HCT116 (cell line): Measurements from ENCODE around the gene POLR3H. TPM values are rescaled to one million over a fixed set of nuclear protein-coding genes. Genes with fewer than 3 reads are reported as not detected.

ENCODE experiments used
- ATAC-seq: fragments of 200-7000 bp; cut with Tn5 transposase; 2 replicates; pipeline ENCODE4 v1.9.1; 2020; ENCODE audit warnings: mild to moderate bottlenecking, moderate library complexity
- BruUV-seq: library from RNA; stranded (reverse); fragments of 400-500 nt; replicated peaks from 2 replicates; lab custom pipeline; 2021; lab: Mats Ljungman, UMichigan
- CTCF ChIA-PET: fragments of 300-600 bp; sonication (Branson Sonifier 250); formaldehyde crosslinking; loops from one replicate; lab custom pipeline; 2021; ENCODE audit warnings: antibody characterized with exemption; lab: Charles Lee
- POLR2A ChIA-PET: fragments of 300-600, 350-600 bp; sonication (Branson Sonifier 250); formaldehyde crosslinking; loops from one replicate; lab custom pipeline; 2021; ENCODE audit warnings: antibody characterized with exemption; lab: Charles Lee
- RAD21 ChIA-PET, 2 experiments: fragments of 300-600 bp; sonication (Branson Sonifier 250); formaldehyde crosslinking; loops; one replicate each; lab custom pipeline; 2023; ENCODE audit warnings: low total read pairs in 2 of 2; ENCODE audit not compliant: uncharacterized antibody in 2 of 2, unreplicated experiment in 2 of 2, low non-redundant PET in 1 of 2; lab: Charles Lee
- DNase-seq: peaks from one replicate; pipeline ENCODE4 v3.0.0-alpha.2; 2010; ENCODE audit warnings: low read depth, low spot score
- H2AFZ ChIP-seq: fragments of 200-600 bp; shearing (Covaris generic), sonication (generic); 2 replicates; pipeline ENCODE4 v1.6.1; 2017; ENCODE audit warnings: low read depth, mixed run types, mixed read lengths, antibody characterized with exemption, low read length; ENCODE audit not compliant: poor library complexity, severe bottlenecking
- H3K27ac ChIP-seq: 2 replicates; pipeline ENCODE4 v1.5.1; 2012; ENCODE audit warnings: low read depth, low read length
- H3K27me3 ChIP-seq: fragments of 200-600 bp; sonication (generic); 2 replicates; pipeline ENCODE4 v1.6.1; 2016; ENCODE audit warnings: mixed run types, low read length, mixed read lengths; ENCODE audit not compliant: insufficient read depth
- H3K36me3 ChIP-seq, 2 experiments: fragments of 200-500 bp in 1 of 2; fragments of 200-600 bp in 1 of 2; sonication (Bioruptor generic) in 1 of 2; sonication (generic) in 1 of 2; 2 replicates each; pipeline versions ENCODE4 v1.5.1 to v1.6.1; 2014 to 2016; ENCODE audit warnings: low read length in 2 of 2, inconsistent platforms in 1 of 2, mixed read lengths in 1 of 2, mixed run types in 1 of 2; ENCODE audit not compliant: insufficient read depth in 2 of 2, control insufficient read depth in 1 of 2
- H3K4me1 ChIP-seq, 2 experiments: fragments of 200-600 bp in 1 of 2; sonication (generic) in 1 of 2; 2 replicates each; pipeline versions ENCODE4 v1.5.1 to v1.6.1; 2012 to 2017; ENCODE audit warnings: low read length in 2 of 2, inconsistent platforms in 1 of 2, mild to moderate bottlenecking in 1 of 2, mixed read lengths in 1 of 2, mixed run types in 1 of 2, moderate library complexity in 1 of 2; ENCODE audit not compliant: insufficient read depth in 2 of 2, control insufficient read depth in 1 of 2
- H3K4me2 ChIP-seq: fragments of 200-600 bp; sonication (generic); 2 replicates; pipeline ENCODE4 v1.6.1; 2017; ENCODE audit warnings: mixed run types, low read length, mixed read lengths
- H3K4me3 ChIP-seq, 2 experiments: fragments of 200-600 bp in 1 of 2; sonication (generic) in 1 of 2; replicated peaks in 1 of 2; 2 replicates each; pipeline ENCODE4 v1.5.1; 2011 to 2016; ENCODE audit warnings: low read length in 2 of 2, control low read depth in 1 of 2, low read depth in 1 of 2, mild to moderate bottlenecking in 1 of 2, mixed read lengths in 1 of 2, mixed run types in 1 of 2
- H3K79me2 ChIP-seq: fragments of 200-600 bp; sonication (generic); 2 replicates; pipeline ENCODE4 v1.6.1; 2017; ENCODE audit warnings: mild to moderate bottlenecking, mixed run types, low read length, moderate library complexity, mixed read lengths; ENCODE audit not compliant: insufficient read depth
- H3K9ac ChIP-seq: fragments of 200-600 bp; sonication (generic); 2 replicates; pipeline ENCODE4 v1.6.1; 2016; ENCODE audit warnings: low read length, mixed read lengths
- H3K9me2 ChIP-seq: fragments of 200-600 bp; sonication (generic), shearing (Covaris generic); 2 replicates; pipeline ENCODE4 v1.6.1; 2017; ENCODE audit warnings: mixed run types, mild to moderate bottlenecking, moderate library complexity; ENCODE audit not compliant: insufficient read depth
- H3K9me3 ChIP-seq, 2 experiments: fragments of 200-500 bp in 1 of 2; fragments of 200-600 bp in 1 of 2; sonication (Bioruptor generic) in 1 of 2; sonication (generic) in 1 of 2; 2 replicates each; pipeline ENCODE4 v1.6.1; 2014 to 2017; ENCODE audit warnings: low read length in 2 of 2, mixed read lengths in 2 of 2, inconsistent platforms in 1 of 2, low read depth in 1 of 2, mild to moderate bottlenecking in 1 of 2, mixed run types in 1 of 2, moderate library complexity in 1 of 2; ENCODE audit not compliant: control insufficient read depth in 1 of 2, insufficient read depth in 1 of 2
- H4K20me1 ChIP-seq: fragments of 200-600 bp; sonication (generic), shearing (Covaris generic); 2 replicates; pipeline ENCODE4 v1.6.1; 2017; ENCODE audit warnings: mixed run types, mild to moderate bottlenecking, moderate library complexity; ENCODE audit not compliant: insufficient read depth
- CBX3 ChIP-seq: IDR thresholded peaks from 2 replicates; pipeline ENCODE4 v1.6.1; 2012; ENCODE audit warnings: low read depth
- CEBPB ChIP-seq: IDR thresholded peaks from 2 replicates; pipeline ENCODE4 v1.6.1; 2012; ENCODE audit warnings: low read depth
- EGR1 ChIP-seq: IDR thresholded peaks from 2 replicates; pipeline ENCODE4 v1.6.1; 2012; ENCODE audit warnings: low read depth
- ELF1 ChIP-seq: IDR thresholded peaks from 2 replicates; pipeline ENCODE4 v1.6.1; 2012; ENCODE audit warnings: low read depth, borderline replicate concordance
- EZH2 ChIP-seq: fragments of 200-600 bp; sonication (generic); IDR thresholded peaks from 2 replicates; pipeline ENCODE4 v1.6.1; 2017; ENCODE audit warnings: antibody characterized with exemption, mixed run types
- EZH2phosphoT487 ChIP-seq: fragments of 200-600 bp; IDR thresholded peaks from 2 replicates; pipeline ENCODE4 v1.6.1; 2018; ENCODE audit warnings: antibody characterized with exemption, borderline replicate concordance
- FOSL1 ChIP-seq: IDR thresholded peaks from 2 replicates; pipeline ENCODE4 v1.6.1; 2012; ENCODE audit warnings: low read depth
- JUND ChIP-seq: IDR thresholded peaks from 2 replicates; pipeline ENCODE4 v1.6.1; 2012
- MAX ChIP-seq: IDR thresholded peaks from 2 replicates; pipeline ENCODE4 v1.6.1; 2012
- POLR2A ChIP-seq: IDR thresholded peaks from 2 replicates; pipeline ENCODE4 v1.7.0; 2011; ENCODE audit warnings: borderline replicate concordance; ENCODE audit not compliant: insufficient read depth, insufficient read length; ENCODE audit errors: extremely low read depth
- POLR2AphosphoS5 ChIP-seq: IDR thresholded peaks from 2 replicates; pipeline ENCODE4 v1.6.1; 2011; ENCODE audit warnings: mild to moderate bottlenecking, low read depth, low read length, moderate library complexity
- RAD21 ChIP-seq: IDR thresholded peaks from 2 replicates; pipeline ENCODE4 v1.6.1; 2012; ENCODE audit warnings: low read depth, mild to moderate bottlenecking
- SIN3A ChIP-seq: IDR thresholded peaks from 2 replicates; pipeline ENCODE4 v1.6.1; 2012; ENCODE audit warnings: low read depth
- SP1 ChIP-seq: IDR thresholded peaks from 2 replicates; pipeline ENCODE4 v1.6.1; 2012; ENCODE audit warnings: low read depth
- TCF7L2 ChIP-seq: IDR thresholded peaks from 2 replicates; pipeline ENCODE4 v1.7.0; 2011; ENCODE audit warnings: borderline replicate concordance, inconsistent platforms; ENCODE audit not compliant: insufficient read depth, insufficient read length; ENCODE audit errors: extremely low read depth
- YY1 ChIP-seq: IDR thresholded peaks from 2 replicates; pipeline ENCODE4 v1.6.1; 2011; ENCODE audit warnings: low read length, low read depth, moderate library complexity, mild to moderate bottlenecking; ENCODE audit not compliant: insufficient replicate concordance; ENCODE audit errors: extremely low read depth
- ZFX ChIP-seq: fragments of 450-650 bp; IDR thresholded peaks from 2 replicates; pipeline ENCODE4 v1.6.1; 2017
- ZNF274 ChIP-seq: fragments of 200-500 bp; sonication (Bioruptor generic); IDR thresholded peaks from 2 replicates; pipeline ENCODE4 v1.6.1; 2014; ENCODE audit warnings: mild to moderate bottlenecking, low read depth, low read length, inconsistent platforms
- intact Hi-C: fragments of 100-400 bp; cut with micrococcal nuclease; formaldehyde crosslinking; loops from 2 replicates; pipeline ENCODE4 v1.10.0; 2022
- total RNA-seq: library from RNA; stranded (reverse); gene quantifications from one replicate; pipeline ENCODE4 v1.2.1, GENCODE V29; 2021; ENCODE audit not compliant: unreplicated experiment
- TF ChIP-seq, protein P1 (sequence below), 3 experiments: fragments of 200-600 bp in 1 of 3; sonication (generic) in 1 of 3; IDR thresholded peaks in 2 of 3; conservative IDR thresholded peaks in 1 of 3; 2 replicates each; pipeline ENCODE4 v1.5.1; 2012 to 2017; ENCODE audit warnings: low read depth in 2 of 3, low read length in 2 of 3, antibody characterized with exemption in 1 of 3, borderline replicate concordance in 1 of 3, control low read depth in 1 of 3, mild to moderate bottlenecking in 1 of 3, mixed read lengths in 1 of 3, mixed run types in 1 of 3, moderate library complexity in 1 of 3; ENCODE audit not compliant: insufficient read depth in 1 of 3
- TF ChIP-seq, protein P2 (sequence below): IDR thresholded peaks from 2 replicates; pipeline ENCODE4 v1.6.1; 2012; ENCODE audit warnings: low read depth

Gene POLR3H
- total RNA-seq, 1 experiment from 2014 or later: 62.1 TPM

GRCh38 chr22:41579997-41580355 lies 35.7 kb upstream of the POLR3H start:
- H3K9me2 ChIP-seq: no peaks in the 10 kb centered on the region
- TF ChIP-seq POLR2A (no peak), FOSL1 (no peak), ZFX (no peak), POLR2AphosphoS5 (no peak), EZH2 (no peak), ELF1 (no peak), JUND (no peak), ZNF274 (no peak), SP1 (no peak), MAX (no peak), YY1 (no peak), CEBPB (no peak), TCF7L2 (no peak), CBX3 (no peak), EGR1 (no peak), RAD21 (no peak), EZH2phosphoT487 (no peak), SIN3A (no peak)
- TF ChIP-seq, protein P1, sequence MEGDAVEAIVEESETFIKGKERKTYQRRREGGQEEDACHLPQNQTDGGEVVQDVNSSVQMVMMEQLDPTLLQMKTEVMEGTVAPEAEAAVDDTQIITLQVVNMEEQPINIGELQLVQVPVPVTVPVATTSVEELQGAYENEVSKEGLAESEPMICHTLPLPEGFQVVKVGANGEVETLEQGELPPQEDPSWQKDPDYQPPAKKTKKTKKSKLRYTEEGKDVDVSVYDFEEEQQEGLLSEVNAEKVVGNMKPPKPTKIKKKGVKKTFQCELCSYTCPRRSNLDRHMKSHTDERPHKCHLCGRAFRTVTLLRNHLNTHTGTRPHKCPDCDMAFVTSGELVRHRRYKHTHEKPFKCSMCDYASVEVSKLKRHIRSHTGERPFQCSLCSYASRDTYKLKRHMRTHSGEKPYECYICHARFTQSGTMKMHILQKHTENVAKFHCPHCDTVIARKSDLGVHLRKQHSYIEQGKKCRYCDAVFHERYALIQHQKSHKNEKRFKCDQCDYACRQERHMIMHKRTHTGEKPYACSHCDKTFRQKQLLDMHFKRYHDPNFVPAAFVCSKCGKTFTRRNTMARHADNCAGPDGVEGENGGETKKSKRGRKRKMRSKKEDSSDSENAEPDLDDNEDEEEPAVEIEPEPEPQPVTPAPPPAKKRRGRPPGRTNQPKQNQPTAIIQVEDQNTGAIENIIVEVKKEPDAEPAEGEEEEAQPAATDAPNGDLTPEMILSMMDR (IDR thresholded peaks at IDR 0.05 in 2 of 3, conservative IDR thresholded peaks at IDR 0.05 in 1 of 3; ENCODE audit: borderline replicate concordance in 1 of 3, insufficient read depth in 1 of 3, low read depth in 2 of 3, low read length in 2 of 3): no peak
- TF ChIP-seq, protein P2, sequence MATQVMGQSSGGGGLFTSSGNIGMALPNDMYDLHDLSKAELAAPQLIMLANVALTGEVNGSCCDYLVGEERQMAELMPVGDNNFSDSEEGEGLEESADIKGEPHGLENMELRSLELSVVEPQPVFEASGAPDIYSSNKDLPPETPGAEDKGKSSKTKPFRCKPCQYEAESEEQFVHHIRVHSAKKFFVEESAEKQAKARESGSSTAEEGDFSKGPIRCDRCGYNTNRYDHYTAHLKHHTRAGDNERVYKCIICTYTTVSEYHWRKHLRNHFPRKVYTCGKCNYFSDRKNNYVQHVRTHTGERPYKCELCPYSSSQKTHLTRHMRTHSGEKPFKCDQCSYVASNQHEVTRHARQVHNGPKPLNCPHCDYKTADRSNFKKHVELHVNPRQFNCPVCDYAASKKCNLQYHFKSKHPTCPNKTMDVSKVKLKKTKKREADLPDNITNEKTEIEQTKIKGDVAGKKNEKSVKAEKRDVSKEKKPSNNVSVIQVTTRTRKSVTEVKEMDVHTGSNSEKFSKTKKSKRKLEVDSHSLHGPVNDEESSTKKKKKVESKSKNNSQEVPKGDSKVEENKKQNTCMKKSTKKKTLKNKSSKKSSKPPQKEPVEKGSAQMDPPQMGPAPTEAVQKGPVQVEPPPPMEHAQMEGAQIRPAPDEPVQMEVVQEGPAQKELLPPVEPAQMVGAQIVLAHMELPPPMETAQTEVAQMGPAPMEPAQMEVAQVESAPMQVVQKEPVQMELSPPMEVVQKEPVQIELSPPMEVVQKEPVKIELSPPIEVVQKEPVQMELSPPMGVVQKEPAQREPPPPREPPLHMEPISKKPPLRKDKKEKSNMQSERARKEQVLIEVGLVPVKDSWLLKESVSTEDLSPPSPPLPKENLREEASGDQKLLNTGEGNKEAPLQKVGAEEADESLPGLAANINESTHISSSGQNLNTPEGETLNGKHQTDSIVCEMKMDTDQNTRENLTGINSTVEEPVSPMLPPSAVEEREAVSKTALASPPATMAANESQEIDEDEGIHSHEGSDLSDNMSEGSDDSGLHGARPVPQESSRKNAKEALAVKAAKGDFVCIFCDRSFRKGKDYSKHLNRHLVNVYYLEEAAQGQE: no peak
- TF ChIP-seq, all 23 proteins: peak for 0
- intact Hi-C loops: no loop called here
- CTCF ChIA-PET: no interaction called here
- DNase-seq: no peak
- BruUV-seq: no TSS peak
- no peaks in the 10 kb centered on the region for H3K4me1 ChIP-seq
- H3K36me3 ChIP-seq: 0 out of 4 replicates have a peak, but pooled peaks cover 2 to 11% of the 10 kb centered on the region in 2 experiments
- H3K27me3 ChIP-seq: no peaks in the 10 kb centered on the region
- RAD21 ChIA-PET: no interaction called here
- POLR2A ChIA-PET: interaction anchor here (2.1 kb wide), 1 partner anchor 10 kb away, joined by 10 read pairs; the partner anchor contains the start of gene PMM1
- H3K27ac ChIP-seq: no peak overlapping the region
- no peak overlapping the region for H2AFZ ChIP-seq
- no peak for ATAC-seq
- no peaks in the 10 kb centered on the region for H4K20me1 ChIP-seq
- no peaks in the 10 kb centered on the region for H3K9me3 ChIP-seq
- no peak overlapping the region for H3K4me3 ChIP-seq
- no peaks in the 10 kb centered on the region for H3K79me2 ChIP-seq
- no peak overlapping the region for H3K4me2 ChIP-seq
- H3K9ac ChIP-seq: no peak overlapping the region
